Stimulated activated CD4-positive, alpha-beta T cell treated with anti-CD3 and anti-CD28 coated beads, Interleukin-2, amount 100 ng/mL, for 48 hours (primary cell): Measurements from ENCODE around the gene PPP2R3B.

Experiments used
- DNase-seq, 2 donors: peaks; one replicate each; pipeline ENCODE4 v3.0.0-alpha.2; 2020

Gene PPP2R3B

GRCh38 chrX:291411-291901 is 95.3 kb downstream of the PPP2R3B start:
- DNase-seq, result no peak

- DNase-seq, result no peak
These were observed 96.1 kb downstream of the PPP2R3B start for GRCh38 chrX:290476-291166.

DNA sequence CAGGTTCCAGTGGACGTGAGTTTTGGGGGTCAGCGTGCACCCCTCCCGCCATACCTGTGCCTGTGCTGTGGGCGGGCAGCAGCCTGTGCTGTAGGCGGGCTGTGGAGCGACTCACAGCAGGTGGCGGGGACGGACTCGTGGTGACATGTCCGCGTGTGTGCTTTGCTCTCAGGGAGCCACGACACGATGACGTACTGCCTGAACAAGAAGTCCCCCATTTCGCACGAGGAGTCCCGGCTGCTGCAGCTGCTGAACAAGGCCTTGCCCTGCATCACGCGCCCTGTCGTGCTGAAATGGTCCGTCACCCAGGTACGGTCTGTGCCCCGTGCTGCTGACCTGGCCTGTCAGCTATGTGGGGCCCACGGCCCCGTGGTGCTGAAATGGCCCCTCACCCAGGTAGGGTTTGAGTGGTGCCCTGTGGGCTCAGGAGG is 98.1 kb downstream of the PPP2R3B start:
- DNase-seq, result no peak

- DNase-seq, result no peak
These were observed 99.0 kb downstream of the PPP2R3B start for GRCh38 chrX:287670-288069.

GRCh38 chrX:285076-285677 is 101.5 kb downstream of the PPP2R3B start:
- DNase-seq, result no peak
